Measurements from ENCODE around the gene ARF1.
"Not testable (repeated sequence)": the region's sequence is repeated elsewhere in the genome, so short reads cannot be mapped to it uniquely, and the experiment has no call there.

ARF1 gene

GRCh38 chr1:228109073-228109961 is 26.8 kb downstream of the ARF1 start, which contains the start of gene MRPL55:
Gene MRPL55 (minus strand): TSS chr1:228109299. CDS start chr1:228108260, 1,039 bp downstream.
- Histone ChIP-seq H3F3A (ENCODE audit: insufficient read depth) (0 out of 2 replicates have a peak, but pooled peaks cover under 1% of the 10 kb centered on the region), H3K9me3 (ENCODE audit: insufficient read depth, low read length) (no peaks in the 10 kb centered on the region), H3K27me3 (ENCODE audit: low read length) (no peaks in the 10 kb centered on the region), H3K4me2 (ENCODE audit: low read depth, low read length, poor library complexity, severe bottlenecking) (peak within 1 kb of the TSS; percentile 72), H4K20me1 (ENCODE audit: low read depth, low read length) (no peaks in the 10 kb centered on the region), H2AFZ (ENCODE audit: low read depth, low read length, severe bottlenecking) (peak within 1 kb of the TSS; percentile 91), H3K27ac (ENCODE audit: low read depth, low read length) (no peak within 1 kb of the TSS), H3K9me2 (replicated peaks; ENCODE audit: insufficient read depth, low read length) (no peaks in the 10 kb centered on the region), H3K36me3 (ENCODE audit: low read length) (no peaks in the 10 kb centered on the region), H3K4me3 (ENCODE audit: insufficient read depth, low read length, poor library complexity, severe bottlenecking) (peak within 1 kb of the TSS; percentile 81), H3K79me2 (ENCODE audit: insufficient read depth, low read length) (peaks cover 13% of the 10 kb centered on the region; the same call in 1 of the 2 replicates), H3K9ac (ENCODE audit: low read length) (peak within 1 kb of the TSS; percentile 88)
- no peak for TF ChIP-seq EZH2phosphoT487 (conservative IDR thresholded peaks at IDR 0.05; ENCODE audit: low read length)
- TF ChIP-seq, protein P1, sequence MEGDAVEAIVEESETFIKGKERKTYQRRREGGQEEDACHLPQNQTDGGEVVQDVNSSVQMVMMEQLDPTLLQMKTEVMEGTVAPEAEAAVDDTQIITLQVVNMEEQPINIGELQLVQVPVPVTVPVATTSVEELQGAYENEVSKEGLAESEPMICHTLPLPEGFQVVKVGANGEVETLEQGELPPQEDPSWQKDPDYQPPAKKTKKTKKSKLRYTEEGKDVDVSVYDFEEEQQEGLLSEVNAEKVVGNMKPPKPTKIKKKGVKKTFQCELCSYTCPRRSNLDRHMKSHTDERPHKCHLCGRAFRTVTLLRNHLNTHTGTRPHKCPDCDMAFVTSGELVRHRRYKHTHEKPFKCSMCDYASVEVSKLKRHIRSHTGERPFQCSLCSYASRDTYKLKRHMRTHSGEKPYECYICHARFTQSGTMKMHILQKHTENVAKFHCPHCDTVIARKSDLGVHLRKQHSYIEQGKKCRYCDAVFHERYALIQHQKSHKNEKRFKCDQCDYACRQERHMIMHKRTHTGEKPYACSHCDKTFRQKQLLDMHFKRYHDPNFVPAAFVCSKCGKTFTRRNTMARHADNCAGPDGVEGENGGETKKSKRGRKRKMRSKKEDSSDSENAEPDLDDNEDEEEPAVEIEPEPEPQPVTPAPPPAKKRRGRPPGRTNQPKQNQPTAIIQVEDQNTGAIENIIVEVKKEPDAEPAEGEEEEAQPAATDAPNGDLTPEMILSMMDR (IDR thresholded peaks at IDR 0.05; ENCODE audit: insufficient read depth, low read length, poor library complexity, severe bottlenecking): no peak

DNA sequence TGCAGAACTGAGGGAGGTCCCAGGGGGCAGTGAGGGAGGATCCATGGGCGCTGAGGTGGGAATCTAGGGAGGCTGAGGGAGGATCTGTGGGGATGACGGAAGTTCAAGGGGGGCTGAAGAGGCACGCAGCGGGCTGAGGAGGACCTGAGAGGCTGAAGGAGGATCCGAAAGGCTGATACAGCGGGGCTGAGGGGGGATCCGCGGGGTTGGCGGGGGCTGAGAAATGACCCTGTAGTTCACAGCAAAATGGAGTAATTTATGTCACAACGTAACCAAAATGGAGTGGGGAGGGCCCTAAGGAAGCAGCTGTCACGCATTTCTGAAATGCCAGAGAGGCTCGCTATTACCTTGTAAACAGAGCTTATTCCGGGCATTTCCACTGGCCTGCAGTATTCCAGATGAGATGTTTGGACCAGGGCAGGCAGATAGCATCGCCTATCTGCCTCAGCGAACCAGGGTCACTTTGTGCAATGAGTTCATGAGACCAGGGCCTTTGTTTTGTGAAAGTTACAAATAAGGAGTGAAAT is 27.5 kb downstream of the ARF1 start:
- H3K36me3 ChIP-seq (ENCODE audit: low read length): no peaks in the 10 kb centered on the region
- H3K9me2 ChIP-seq (replicated peaks; ENCODE audit: insufficient read depth, low read length): no peaks in the 10 kb centered on the region
- TF ChIP-seq, protein P1 (IDR thresholded peaks at IDR 0.05; ENCODE audit: insufficient read depth, low read length, poor library complexity, severe bottlenecking): no peak
- no peak for TF ChIP-seq EZH2phosphoT487 (conservative IDR thresholded peaks at IDR 0.05; ENCODE audit: low read length)
- peak overlapping the region; percentile 81 for H3K4me3 ChIP-seq (ENCODE audit: insufficient read depth, low read length, poor library complexity, severe bottlenecking)
- H3K79me2 ChIP-seq (ENCODE audit: insufficient read depth, low read length): peaks cover 13% of the 10 kb centered on the region; the same call in 1 of the 2 replicates
- H3K9ac ChIP-seq (ENCODE audit: low read length): peak overlapping the region; percentile 88
- H3K9me3 ChIP-seq (ENCODE audit: insufficient read depth, low read length): no peaks in the 10 kb centered on the region
- peak overlapping the region; percentile 91 for H2AFZ ChIP-seq (ENCODE audit: low read depth, low read length, severe bottlenecking)
- no peaks in the 10 kb centered on the region for H4K20me1 ChIP-seq (ENCODE audit: low read depth, low read length)
- H3K27ac ChIP-seq (ENCODE audit: low read depth, low read length): no peak overlapping the region
- peak overlapping the region; percentile 72 for H3K4me2 ChIP-seq (ENCODE audit: low read depth, low read length, poor library complexity, severe bottlenecking)
- H3K27me3 ChIP-seq (ENCODE audit: low read length): no peaks in the 10 kb centered on the region
- H3F3A ChIP-seq (ENCODE audit: insufficient read depth): no peaks in the 10 kb centered on the region

GRCh38 chr1:228110556-228110955 is 28.0 kb downstream of the ARF1 start:
- H3K9me2 ChIP-seq (replicated peaks; ENCODE audit: insufficient read depth, low read length): no peaks in the 10 kb centered on the region

DNA sequence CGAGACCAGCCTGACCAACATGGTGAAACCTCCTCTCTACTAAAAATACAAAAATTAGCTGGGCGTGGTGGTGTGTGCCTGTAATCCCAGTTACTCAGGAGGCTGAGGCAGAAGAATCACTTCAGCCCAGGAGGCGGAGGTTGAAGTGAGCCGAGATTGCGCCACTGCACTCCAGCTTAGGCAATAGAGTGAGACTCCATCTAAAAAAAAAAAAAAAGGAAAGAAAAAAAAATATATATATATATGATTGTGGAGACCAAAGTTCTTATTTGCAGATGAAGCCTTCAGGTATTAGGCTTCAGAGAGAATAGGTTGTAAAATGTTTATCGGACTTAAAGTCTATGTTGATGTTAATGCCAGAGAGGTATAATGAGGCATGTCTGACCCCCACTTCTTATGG is 28.8 kb downstream of the ARF1 start:
- not testable (repeated sequence) for H3F3A ChIP-seq (ENCODE audit: insufficient read depth); H3K27me3 ChIP-seq (ENCODE audit: low read length); H3K9ac ChIP-seq (ENCODE audit: low read length); H2AFZ ChIP-seq (ENCODE audit: low read depth, low read length, severe bottlenecking); H4K20me1 ChIP-seq (ENCODE audit: low read depth, low read length); H3K27ac ChIP-seq (ENCODE audit: low read depth, low read length); H3K9me3 ChIP-seq (ENCODE audit: insufficient read depth, low read length); H3K36me3 ChIP-seq (ENCODE audit: low read length); H3K4me3 ChIP-seq (ENCODE audit: insufficient read depth, low read length, poor library complexity, severe bottlenecking); H3K4me2 ChIP-seq (ENCODE audit: low read depth, low read length, poor library complexity, severe bottlenecking); H3K9me2 ChIP-seq (replicated peaks; ENCODE audit: insufficient read depth, low read length)
- H3K79me2 ChIP-seq (ENCODE audit: insufficient read depth, low read length): peaks cover 13% of the 10 kb centered on the region; the same call in 1 of the 2 replicates

More at GRCh38 chr1:228110556-228110955, 28.0 kb downstream of the ARF1 start:
- H3K4me2 ChIP-seq (ENCODE audit: low read depth, low read length, poor library complexity, severe bottlenecking): peak overlapping the region; percentile 72
- H3K4me3 ChIP-seq (ENCODE audit: insufficient read depth, low read length, poor library complexity, severe bottlenecking): no peak overlapping the region
- H2AFZ ChIP-seq (ENCODE audit: low read depth, low read length, severe bottlenecking): no peak overlapping the region
- no peaks in the 10 kb centered on the region for H3K27me3 ChIP-seq (ENCODE audit: low read length)
- H3K36me3 ChIP-seq (ENCODE audit: low read length): no peaks in the 10 kb centered on the region
- no peaks in the 10 kb centered on the region for H3F3A ChIP-seq (ENCODE audit: insufficient read depth)
- TF ChIP-seq, protein P1 (IDR thresholded peaks at IDR 0.05; ENCODE audit: insufficient read depth, low read length, poor library complexity, severe bottlenecking): no peak
- no peak for TF ChIP-seq EZH2phosphoT487 (conservative IDR thresholded peaks at IDR 0.05; ENCODE audit: low read length)
- no peak overlapping the region for H3K27ac ChIP-seq (ENCODE audit: low read depth, low read length)
- no peak overlapping the region for H3K9ac ChIP-seq (ENCODE audit: low read length)
- no peaks in the 10 kb centered on the region for H4K20me1 ChIP-seq (ENCODE audit: low read depth, low read length)
- H3K79me2 ChIP-seq (ENCODE audit: insufficient read depth, low read length): peaks cover 13% of the 10 kb centered on the region; the same call in 1 of the 2 replicates
- H3K9me3 ChIP-seq (ENCODE audit: insufficient read depth, low read length): no peaks in the 10 kb centered on the region

All from SU-DHL-6 (cell line).